Measurements from ENCODE around the gene LZTFL1. TPM values are rescaled to one million over a fixed set of nuclear protein-coding genes. Genes with fewer than 3 reads are reported as not detected.

The LZTFL1 gene
- total RNA-seq, 2 donors from 2014 or later, result 23.2 to 28.9 TPM

DNA sequence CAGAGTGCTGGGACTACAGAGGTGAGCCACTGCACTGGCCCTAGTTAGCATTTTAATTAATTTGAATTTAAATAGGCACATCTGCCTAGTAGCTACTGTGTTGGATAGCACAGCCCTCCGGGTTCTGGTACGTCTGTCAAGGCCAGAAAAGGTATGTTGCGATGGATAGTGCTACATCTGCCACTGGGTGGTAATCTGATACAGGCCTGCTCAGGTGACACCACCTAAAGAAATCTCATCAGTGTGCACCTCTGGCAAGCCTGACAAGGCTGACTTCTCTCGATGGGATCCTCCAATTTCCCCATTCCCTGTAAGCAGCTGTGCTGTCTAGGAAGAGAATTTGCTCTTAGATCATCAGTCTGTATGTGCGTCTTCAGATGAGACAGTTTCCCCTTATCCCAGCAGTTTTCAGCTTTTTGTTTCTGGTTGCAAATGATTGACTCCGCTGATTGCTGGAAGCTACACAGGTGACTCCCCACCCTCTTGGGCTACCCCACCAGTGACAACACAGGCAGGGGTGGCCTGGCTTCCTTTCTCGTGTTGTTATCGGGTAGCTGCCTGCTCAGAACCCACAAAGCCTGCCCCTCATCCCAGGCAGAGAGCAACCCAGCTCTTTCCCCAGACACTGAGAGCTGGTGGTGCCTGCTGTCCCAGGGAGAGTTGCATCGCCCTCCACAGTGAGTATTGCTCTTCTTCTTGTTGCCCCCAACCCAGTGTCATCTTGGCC is 44.2 kb upstream of the LZTFL1 start, which contains the start of gene CCR9:
Gene CCR9, plus strand, starts transcription at position 565 of the 727 bp plus-strand sequence. CDS start 8,391 bp downstream, outside the sequence.
- Histone ChIP-seq H3K36me3 (no peaks in the 10 kb centered on the region), H3K4me1 (replicated peaks) (no peaks in the 10 kb centered on the region), H3K9me3 (no peaks in the 10 kb centered on the region), H3K27ac (no peak within 1 kb of the TSS), H3K4me3 (no peak within 1 kb of the TSS), H3K27me3 (replicated peaks; ENCODE audit: insufficient read depth) (no peaks in the 10 kb centered on the region)
- no peak for DNase-seq (ENCODE audit: low spot score)
- intact Hi-C loops (cut with DNase I), result no loop called here
- TF ChIP-seq POLR2A (IDR thresholded peaks at IDR 0.05) (no peak), POLR2AphosphoS5 (IDR thresholded peaks at IDR 0.05) (no peak)
- TF ChIP-seq, protein P1, sequence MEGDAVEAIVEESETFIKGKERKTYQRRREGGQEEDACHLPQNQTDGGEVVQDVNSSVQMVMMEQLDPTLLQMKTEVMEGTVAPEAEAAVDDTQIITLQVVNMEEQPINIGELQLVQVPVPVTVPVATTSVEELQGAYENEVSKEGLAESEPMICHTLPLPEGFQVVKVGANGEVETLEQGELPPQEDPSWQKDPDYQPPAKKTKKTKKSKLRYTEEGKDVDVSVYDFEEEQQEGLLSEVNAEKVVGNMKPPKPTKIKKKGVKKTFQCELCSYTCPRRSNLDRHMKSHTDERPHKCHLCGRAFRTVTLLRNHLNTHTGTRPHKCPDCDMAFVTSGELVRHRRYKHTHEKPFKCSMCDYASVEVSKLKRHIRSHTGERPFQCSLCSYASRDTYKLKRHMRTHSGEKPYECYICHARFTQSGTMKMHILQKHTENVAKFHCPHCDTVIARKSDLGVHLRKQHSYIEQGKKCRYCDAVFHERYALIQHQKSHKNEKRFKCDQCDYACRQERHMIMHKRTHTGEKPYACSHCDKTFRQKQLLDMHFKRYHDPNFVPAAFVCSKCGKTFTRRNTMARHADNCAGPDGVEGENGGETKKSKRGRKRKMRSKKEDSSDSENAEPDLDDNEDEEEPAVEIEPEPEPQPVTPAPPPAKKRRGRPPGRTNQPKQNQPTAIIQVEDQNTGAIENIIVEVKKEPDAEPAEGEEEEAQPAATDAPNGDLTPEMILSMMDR (IDR thresholded peaks at IDR 0.05), result no peak
- 78% methylated on average over 9 of the region's 9 CpGs for WGBS

DNA sequence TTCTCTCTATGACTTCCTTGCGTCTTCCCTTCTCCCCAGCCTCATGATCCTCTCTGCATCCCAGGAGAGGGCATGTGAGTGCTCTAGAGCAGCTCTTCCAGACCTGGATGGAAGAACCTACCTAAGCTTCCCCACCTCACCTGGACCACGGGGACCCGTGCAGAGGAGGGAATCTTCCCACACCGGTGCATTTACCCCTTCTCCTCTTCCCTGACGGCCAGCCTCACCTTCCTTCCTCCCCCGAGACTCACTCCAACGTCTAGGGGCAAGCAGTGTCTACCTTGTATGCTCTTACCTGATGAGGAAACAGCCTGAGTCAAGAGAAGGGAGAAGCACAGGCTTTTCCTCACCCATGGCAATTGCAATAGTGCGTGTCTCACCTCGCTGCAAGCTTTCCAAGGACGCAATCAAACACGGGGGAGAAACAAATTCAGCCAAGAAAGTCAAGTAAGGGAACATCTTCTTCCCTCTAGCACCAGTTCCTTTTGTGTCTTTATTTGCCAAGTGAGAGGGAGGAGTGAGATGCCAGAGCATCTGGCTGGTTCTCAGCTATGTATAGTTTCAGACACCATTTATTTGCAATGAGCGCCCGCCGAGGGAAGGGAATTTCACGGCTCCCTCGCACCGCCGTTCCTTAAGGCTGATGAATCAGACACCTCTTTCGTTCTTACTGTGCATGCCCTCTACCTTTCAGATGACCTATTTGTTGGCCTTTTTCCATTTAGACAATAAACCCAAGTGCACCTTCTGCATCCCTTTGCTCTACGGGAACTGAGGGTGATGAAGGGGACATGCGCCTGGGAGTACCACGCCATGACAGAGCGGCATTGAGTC is 42.7 kb upstream of the LZTFL1 start:
- Histone ChIP-seq H3K36me3 (no peaks in the 10 kb centered on the region), H3K4me3 (no peak overlapping the region), H3K4me1 (replicated peaks) (no peaks in the 10 kb centered on the region), H3K27ac (no peak overlapping the region), H3K27me3 (replicated peaks; ENCODE audit: insufficient read depth) (no peaks in the 10 kb centered on the region), H3K9me3 (no peaks in the 10 kb centered on the region)
- WGBS, result 69% methylated on average over 23 of the region's 23 CpGs
- TF ChIP-seq, protein P1 (IDR thresholded peaks at IDR 0.05), result no peak
- no peak for TF ChIP-seq POLR2AphosphoS5 (IDR thresholded peaks at IDR 0.05)
- TF ChIP-seq POLR2A (IDR thresholded peaks at IDR 0.05), result no peak
- intact Hi-C loops (cut with DNase I), result no loop called here
- no peak for DNase-seq (ENCODE audit: low spot score)

DNA sequence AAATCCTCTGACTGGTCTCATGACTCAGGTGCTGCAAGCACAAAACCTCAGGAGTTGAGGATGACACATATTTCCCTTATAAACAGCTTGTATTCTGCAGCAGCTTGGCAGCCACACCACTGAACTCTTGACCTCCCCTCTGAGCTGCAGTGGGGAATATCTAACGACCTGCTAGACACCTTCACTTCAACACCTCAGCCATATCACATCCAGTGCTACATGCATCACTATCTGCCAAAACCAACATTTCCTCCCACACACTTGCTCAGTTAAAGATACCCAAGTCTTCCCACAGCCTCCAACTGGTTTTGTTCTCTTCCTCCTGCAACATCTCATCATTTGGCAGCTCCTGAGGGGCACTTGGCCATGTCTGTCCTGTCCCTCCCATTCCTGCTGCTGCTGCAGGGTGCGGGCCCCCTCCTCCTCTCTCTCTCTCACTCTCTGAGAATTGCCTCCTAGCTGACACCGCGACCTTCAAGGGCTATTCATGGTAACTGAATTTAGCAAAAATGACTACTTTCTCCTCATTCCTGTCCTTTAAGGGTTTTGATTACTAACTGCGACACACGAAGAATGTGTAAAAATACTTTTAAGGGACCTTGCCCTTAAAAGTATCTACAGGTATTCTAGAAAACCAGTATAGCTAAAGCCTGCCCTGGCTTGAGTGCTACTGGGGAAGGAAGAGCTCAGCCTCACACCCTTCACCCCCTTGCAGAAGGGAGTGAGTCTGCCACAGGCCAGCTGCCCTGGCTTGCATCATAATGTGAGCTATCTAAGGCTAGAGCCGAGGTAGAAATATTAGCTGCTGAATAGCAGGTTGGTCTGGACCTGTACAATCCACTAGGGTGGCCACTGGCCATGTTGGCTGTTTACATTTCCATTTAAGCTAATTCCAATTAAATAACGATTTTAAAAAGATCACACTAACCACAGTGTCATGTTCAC is 39.4 kb upstream of the LZTFL1 start:
- Histone ChIP-seq H3K36me3 (no peaks in the 10 kb centered on the region), H3K27me3 (replicated peaks; ENCODE audit: insufficient read depth) (no peaks in the 10 kb centered on the region), H3K9me3 (no peaks in the 10 kb centered on the region), H3K4me3 (no peak overlapping the region), H3K4me1 (replicated peaks) (no peaks in the 10 kb centered on the region), H3K27ac (no peak overlapping the region)
- no peak for DNase-seq (ENCODE audit: low spot score)
- intact Hi-C loops (cut with DNase I), result no loop called here
- TF ChIP-seq, protein P1 (IDR thresholded peaks at IDR 0.05), result no peak
- TF ChIP-seq POLR2A (IDR thresholded peaks at IDR 0.05) (no peak), POLR2AphosphoS5 (IDR thresholded peaks at IDR 0.05) (no peak)
- WGBS, result 56% methylated on average over 8 of the region's 8 CpGs

DNA sequence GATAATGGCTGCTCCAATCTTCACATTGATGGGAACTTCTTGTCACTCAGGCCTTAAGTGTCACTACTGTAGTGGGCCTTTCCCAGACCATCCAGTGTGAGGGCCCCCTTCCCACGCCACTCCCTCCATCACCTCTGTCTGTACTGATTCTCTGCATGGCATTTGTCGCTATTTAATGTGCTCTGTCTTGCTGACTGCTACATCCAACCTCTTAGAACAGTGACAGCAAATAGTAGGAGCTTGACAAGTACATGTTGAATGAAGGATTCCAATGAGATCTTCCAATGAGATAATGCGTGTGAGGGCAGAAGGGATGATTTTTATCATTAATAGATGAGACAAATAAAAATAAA is 38.8 kb upstream of the LZTFL1 start:
- H3K4me3 ChIP-seq, result no peak overlapping the region
- H3K4me1 ChIP-seq (replicated peaks), result no peaks in the 10 kb centered on the region
- no peaks in the 10 kb centered on the region for H3K9me3 ChIP-seq
- intact Hi-C loops (cut with DNase I), result no loop called here
- no peak for DNase-seq (ENCODE audit: low spot score)
- no peak overlapping the region for H3K27ac ChIP-seq
- no peaks in the 10 kb centered on the region for H3K27me3 ChIP-seq (replicated peaks; ENCODE audit: insufficient read depth)
- WGBS, result 46% methylated on average over 3 of the region's 3 CpGs
- TF ChIP-seq POLR2A (IDR thresholded peaks at IDR 0.05) (no peak), POLR2AphosphoS5 (IDR thresholded peaks at IDR 0.05) (no peak)
- TF ChIP-seq, protein P1 (IDR thresholded peaks at IDR 0.05), result no peak
- no peaks in the 10 kb centered on the region for H3K36me3 ChIP-seq
